Measurements from ENCODE around the gene EXTL1. TPM values are rescaled to one million over a fixed set of nuclear protein-coding genes. Genes with fewer than 3 reads are reported as not detected.

Gene EXTL1
- total and polyA plus RNA-seq, 7 experiments from 2014 or later = 0.14 to 0.32 TPM; not detected in 5

DNA sequence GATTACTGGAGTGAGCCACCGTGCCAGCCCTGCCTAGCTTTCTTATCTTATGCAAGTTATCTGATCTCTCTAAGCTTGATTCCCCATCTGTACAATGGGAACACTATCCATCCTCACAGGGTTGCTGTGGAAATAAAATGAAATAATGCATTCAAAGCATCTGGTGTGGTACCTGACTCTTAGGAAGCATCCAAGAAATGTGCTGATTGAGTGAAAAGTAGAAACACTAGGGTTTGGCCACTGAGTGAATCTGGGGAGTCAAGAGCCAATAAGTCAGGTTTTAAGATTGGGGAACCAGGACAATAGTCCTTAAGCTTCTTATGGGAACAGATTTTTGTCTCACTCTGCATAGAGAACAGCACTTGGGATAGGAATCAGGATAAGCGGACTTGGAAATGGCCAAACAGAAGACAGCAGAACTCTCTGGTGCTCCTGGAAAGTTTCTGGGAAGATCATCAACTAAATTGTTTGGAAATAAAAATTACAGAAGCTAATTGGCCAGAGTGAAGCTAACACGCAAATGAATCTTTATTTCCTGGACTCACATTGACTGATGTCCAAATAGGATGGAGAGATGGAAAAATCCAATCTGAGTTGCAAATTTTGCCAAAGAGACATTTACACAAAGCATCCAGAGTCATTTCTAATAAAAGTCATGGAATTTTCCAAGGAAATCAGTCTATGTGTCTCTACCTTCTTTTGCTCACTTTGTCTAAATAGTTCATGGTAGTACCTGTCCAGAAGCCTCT is 27.0 kb upstream of the EXTL1 start:
- peaks cover 32 to 82% (median 71%) of the 10 kb centered on the region in 7 donors for H3K4me1 Mint-ChIP-seq
- H3K4me3 Mint-ChIP-seq = peak overlapping the region in 2 of 10 donors; percentile 2 to 52
- Histone ChIP-seq H3K27me3 (ENCODE audit: control insufficient read depth in 2 of 2, insufficient read depth in 2 of 2, low read length in 2 of 2) (no peaks in the 10 kb centered on the region), H3K9me3 (ENCODE audit: control insufficient read depth in 2 of 3, low read length in 3 of 3) (no peaks in the 10 kb centered on the region), H3K4me3 (ENCODE audit: low read length) (no peak overlapping the region), H3K27ac (ENCODE audit: low read depth, low read length) (no peak overlapping the region), H3K36me3 (ENCODE audit: control insufficient read depth in 2 of 3, insufficient read depth in 3 of 3, low read length in 3 of 3) (no peaks in the 10 kb centered on the region), H3K4me1 (ENCODE audit: control insufficient read depth in 2 of 2, insufficient read depth in 2 of 2, low read length in 2 of 2) (peaks cover 30 to 44% of the 10 kb centered on the region in 2 donors)
- H3K27me3 Mint-ChIP-seq = no peaks in the 10 kb centered on the region
- intact Hi-C loops (cut with micrococcal nuclease) = loop anchor here (5.0 to 10.0 kb wide), 4 partner anchors 37 to 560 kb away; partner anchors contain the start of genes MACO1 (in 1 of the 2) and MAN1C1 (in 1 of the 2)
- no peak for ATAC-seq
- peak overlapping the region in 6 of 9 donors; percentile 44 to 99 (median 73) for H3K27ac Mint-ChIP-seq
- peaks cover 2 to 7% (median 4%) of the 10 kb centered on the region in 5 donors for H3K36me3 Mint-ChIP-seq
- DNase-seq = no peak
- ChIA-PET POLR2A (interaction anchor here (0.7 to 12.3 kb wide), 7 partner anchors 26 to 135 kb away, joined by 3 to 226 read pairs (median 4); partner anchors contain the start of gene STMN1), CTCF (interaction anchor here (0.6 to 13.0 kb wide), 3 partner anchors 16 to 97 kb away, joined by 3 to 361 read pairs (median 3); partner anchors contain the start of gene STMN1)
- peaks cover 0 to 4% (median 0%) of the 10 kb centered on the region in 11 donors for H3K9me3 Mint-ChIP-seq

DNA sequence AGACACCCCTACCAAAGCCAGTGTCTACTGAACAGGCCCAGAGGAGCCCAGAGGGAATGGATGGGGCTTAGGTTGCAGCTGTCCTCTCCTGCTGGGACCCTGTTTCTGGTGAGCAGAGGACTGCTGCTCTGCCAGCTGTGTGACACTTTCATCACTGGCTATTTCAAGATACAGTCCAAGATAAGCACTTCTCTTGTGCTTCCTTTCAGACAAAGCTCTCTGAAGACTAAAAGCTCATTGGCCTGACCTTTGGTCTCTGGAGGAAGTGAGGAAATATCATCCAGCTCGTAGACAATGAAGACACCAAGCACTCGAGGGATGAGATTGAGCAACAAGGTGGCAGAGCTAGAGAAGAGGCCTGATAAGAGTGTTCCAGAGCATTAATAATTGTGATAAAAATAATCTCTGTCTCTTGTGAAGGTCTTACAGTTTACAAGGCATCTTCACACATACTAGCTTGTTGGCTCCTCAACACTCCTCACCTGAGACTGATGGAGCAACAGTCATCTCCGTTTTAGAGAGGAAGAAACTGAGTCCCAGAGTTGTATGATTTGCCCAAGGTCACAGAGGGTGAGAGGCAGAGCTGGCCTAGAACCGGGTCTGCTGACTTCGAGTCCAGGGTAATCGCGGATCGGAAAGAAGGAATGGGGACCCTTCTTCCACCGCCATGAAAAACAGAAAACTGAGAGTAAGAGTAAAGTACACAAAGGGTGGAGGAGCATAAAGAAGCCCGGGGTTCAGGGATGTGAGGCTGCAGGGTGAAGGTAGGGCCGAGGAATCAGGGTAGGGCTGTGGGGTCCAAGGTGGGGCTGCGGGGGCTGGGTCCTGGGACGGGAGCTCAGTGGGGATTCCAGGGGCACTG is 24.4 kb upstream of the EXTL1 start:
- Histone ChIP-seq H3K27me3 (ENCODE audit: control insufficient read depth in 2 of 2, insufficient read depth in 2 of 2, low read length in 2 of 2) (no peaks in the 10 kb centered on the region), H3K36me3 (ENCODE audit: control insufficient read depth in 2 of 3, insufficient read depth in 3 of 3, low read length in 3 of 3) (no peaks in the 10 kb centered on the region), H3K27ac (ENCODE audit: low read depth, low read length) (peak overlapping the region; percentile 89), H3K4me3 (ENCODE audit: low read length) (peak overlapping the region; percentile 76), H3K9me3 (ENCODE audit: control insufficient read depth in 2 of 3, low read length in 3 of 3) (no peaks in the 10 kb centered on the region), H3K4me1 (ENCODE audit: control insufficient read depth in 2 of 2, insufficient read depth in 2 of 2, low read length in 2 of 2) (peaks cover 16 to 27% of the 10 kb centered on the region in 2 donors)
- Mint-ChIP-seq H3K9me3 (peaks cover 0 to 4% (median 0%) of the 10 kb centered on the region in 11 donors), H3K27me3 (no peaks in the 10 kb centered on the region), H3K27ac (peak overlapping the region; percentile 96 to 99 (median 99)), H3K4me1 (peaks cover 22 to 59% (median 49%) of the 10 kb centered on the region in 7 donors), H3K4me3 (peak overlapping the region; percentile 91 to 99 (median 96)), H3K36me3 (peaks cover 2 to 7% (median 4%) of the 10 kb centered on the region in 5 donors)
- ATAC-seq (no peak), DNase-seq (peak in 2 of 9 donors; percentile 19 to 29)
- CTCF ChIA-PET = interaction anchor here (0.6 to 13.0 kb wide), 22 partner anchors 8 to 1367 kb away, joined by 3 to 361 read pairs (median 4); partner anchors contain the start of genes PAQR7 and STMN1
- intact Hi-C loops (cut with micrococcal nuclease) = loop anchor here (5.0 to 10.0 kb wide), 4 partner anchors 40 to 562 kb away; partner anchors contain the start of genes MACO1 (in 1 of the 2) and MAN1C1 (in 1 of the 2)
- POLR2A ChIA-PET = interaction anchor here (0.9 to 12.3 kb wide), 14 partner anchors 9 to 765 kb away, joined by 3 to 226 read pairs (median 6); partner anchors contain the start of genes AUNIP, MTFR1L, STMN1 and SYF2

DNA sequence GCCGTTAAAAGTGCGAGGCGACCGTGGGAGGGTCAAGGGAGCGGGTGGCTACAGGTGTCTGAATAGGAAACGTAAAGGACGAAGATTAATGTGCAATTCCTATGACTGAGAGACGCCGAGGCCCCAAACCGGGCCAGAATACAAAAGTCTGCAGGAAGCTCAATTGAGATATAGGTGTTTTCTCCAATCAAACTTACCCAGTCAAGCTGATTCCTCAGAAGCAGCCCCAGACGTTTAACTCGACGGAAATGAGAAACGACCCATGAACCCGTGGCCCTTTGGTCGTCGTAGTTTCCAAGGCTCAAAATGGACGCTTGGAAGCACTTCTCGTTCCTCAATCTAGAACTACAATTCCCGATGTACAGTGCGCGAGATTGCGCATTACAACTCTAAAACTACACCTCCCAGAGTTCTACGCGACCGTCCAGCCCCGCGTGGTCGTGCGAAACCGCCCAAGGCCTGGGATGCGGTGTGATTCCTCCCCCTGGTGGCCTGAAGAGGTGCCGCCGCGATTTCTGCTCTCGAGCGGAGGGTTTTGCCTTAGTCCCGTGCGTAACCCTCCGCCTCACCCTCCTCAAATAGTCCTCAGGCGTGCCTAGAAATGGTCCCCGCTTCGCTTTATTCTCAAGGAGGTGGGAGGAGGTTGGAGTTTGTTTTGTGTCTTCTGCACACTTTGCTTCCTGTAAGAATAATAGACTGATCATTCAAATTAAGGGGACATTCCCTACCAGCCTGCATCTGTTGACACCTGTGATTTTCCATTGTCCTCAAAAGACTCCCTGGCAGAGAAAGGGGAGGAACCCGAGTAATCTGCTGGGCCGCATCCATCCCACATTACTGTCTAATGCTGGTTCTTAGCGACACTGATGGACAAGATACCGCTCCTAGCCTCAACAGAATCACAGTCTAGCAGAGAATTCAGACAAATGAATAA is 23.5 kb upstream of the EXTL1 start, which contains the start of gene PAFAH2:
Gene PAFAH2 (minus strand): TSS at position 236 of the 934 bp plus-strand sequence. CDS start 7,247 bp downstream, outside the sequence.
- peaks cover 0 to 4% (median 0%) of the 10 kb centered on the region in 11 donors for H3K9me3 Mint-ChIP-seq

DNA sequence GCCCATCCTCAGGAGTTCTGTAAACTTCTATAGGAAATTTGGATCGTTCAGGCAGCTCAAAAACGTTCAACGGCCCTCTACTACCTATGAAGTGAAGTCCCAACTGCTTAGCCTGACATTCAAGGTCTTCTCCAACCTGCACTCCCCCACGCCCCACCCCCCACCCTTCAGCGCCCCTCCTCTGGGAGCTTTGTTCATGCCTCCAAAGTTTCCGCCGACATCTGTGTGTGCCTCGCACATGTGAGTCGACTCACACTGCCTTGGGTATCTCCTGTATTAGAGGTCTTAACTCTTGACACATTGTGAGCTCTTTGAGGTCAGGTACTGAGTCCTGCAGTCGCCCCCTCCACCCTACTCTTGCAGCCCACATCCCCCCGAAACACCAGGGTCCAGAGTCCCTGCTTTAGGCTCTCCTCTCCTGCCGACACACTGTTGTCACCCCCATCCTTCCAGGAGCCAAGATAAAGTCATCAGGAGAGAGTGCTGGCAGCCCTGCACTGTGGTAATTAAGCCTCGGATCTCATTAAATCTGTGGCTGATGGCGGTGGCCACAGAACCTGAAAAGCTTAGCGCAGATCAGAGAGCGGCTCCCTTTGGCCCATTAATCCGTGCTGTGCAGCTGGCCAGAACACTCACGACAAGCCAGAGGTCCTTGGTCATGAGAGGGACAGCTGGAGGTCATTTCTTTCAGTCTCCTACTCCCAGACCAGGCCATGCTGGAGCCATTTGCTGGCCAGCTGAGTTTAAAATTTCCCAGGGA is 22.4 kb upstream of the EXTL1 start:
- Histone ChIP-seq H3K36me3 (ENCODE audit: control insufficient read depth in 2 of 3, insufficient read depth in 3 of 3, low read length in 3 of 3) (no peaks in the 10 kb centered on the region), H3K27me3 (ENCODE audit: control insufficient read depth in 2 of 2, insufficient read depth in 2 of 2, low read length in 2 of 2) (no peaks in the 10 kb centered on the region), H3K4me1 (ENCODE audit: control insufficient read depth in 2 of 2, insufficient read depth in 2 of 2, low read length in 2 of 2) (peaks cover 7 to 17% of the 10 kb centered on the region in 2 donors), H3K4me3 (ENCODE audit: low read length) (no peak overlapping the region), H3K9me3 (ENCODE audit: control insufficient read depth in 2 of 3, low read length in 3 of 3) (no peaks in the 10 kb centered on the region), H3K27ac (ENCODE audit: low read depth, low read length) (no peak overlapping the region)
- Mint-ChIP-seq H3K9me3 (peaks cover 0 to 4% (median 0%) of the 10 kb centered on the region in 11 donors), H3K27ac (peak overlapping the region in 4 of 9 donors; percentile 33 to 99 (median 99)), H3K4me3 (peak overlapping the region in 2 of 10 donors; percentile 30 to 94), H3K27me3 (peaks cover 0 to 4% (median 0%) of the 10 kb centered on the region in 5 donors), H3K36me3 (no peaks in the 10 kb centered on the region), H3K4me1 (peaks cover 20 to 40% (median 30%) of the 10 kb centered on the region in 7 donors)
- no peak for DNase-seq
- POLR2A ChIA-PET = interaction anchor here (1.0 to 11.0 kb wide), 4 partner anchors 9 to 180 kb away, joined by 3 to 226 read pairs (median 4); partner anchors contain the start of gene STMN1
- CTCF ChIA-PET = interaction anchor here (0.6 to 13.0 kb wide), 2 partner anchors 11 to 101 kb away, joined by 3 to 361 read pairs; partner anchors contain the start of gene STMN1
- intact Hi-C loops (cut with micrococcal nuclease) = loop anchor here (5.0 to 10.0 kb wide), 4 partner anchors 42 to 564 kb away; partner anchors contain the start of genes MACO1 (in 1 of the 2) and MAN1C1 (in 1 of the 2)
- ATAC-seq = no peak

More for the DNA sequence above, 23.5 kb upstream of the EXTL1 start, which contains the start of gene PAFAH2:
- Mint-ChIP-seq H3K36me3 (peaks cover 2 to 5% (median 4%) of the 10 kb centered on the region in 5 donors), H3K4me1 (peaks cover 19 to 50% (median 40%) of the 10 kb centered on the region in 7 donors), H3K27me3 (no peaks in the 10 kb centered on the region), H3K27ac (peak within 1 kb of the TSS; percentile 96 to 99 (median 99)), H3K4me3 (peak within 1 kb of the TSS; percentile 91 to 99 (median 96))
- Histone ChIP-seq H3K27me3 (ENCODE audit: control insufficient read depth in 2 of 2, insufficient read depth in 2 of 2, low read length in 2 of 2) (no peaks in the 10 kb centered on the region), H3K4me3 (ENCODE audit: low read length) (peak within 1 kb of the TSS; percentile 76), H3K4me1 (ENCODE audit: control insufficient read depth in 2 of 2, insufficient read depth in 2 of 2, low read length in 2 of 2) (peaks cover 8 to 18% of the 10 kb centered on the region in 2 donors), H3K36me3 (ENCODE audit: control insufficient read depth in 2 of 3, insufficient read depth in 3 of 3, low read length in 3 of 3) (no peaks in the 10 kb centered on the region), H3K9me3 (ENCODE audit: control insufficient read depth in 2 of 3, low read length in 3 of 3) (no peaks in the 10 kb centered on the region), H3K27ac (ENCODE audit: low read depth, low read length) (peak within 1 kb of the TSS; percentile 89)
- peak; percentile 98 for ATAC-seq
- CTCF ChIA-PET = interaction anchor here (0.6 to 13.0 kb wide), 20 partner anchors 9 to 1367 kb away, joined by 3 to 361 read pairs (median 4); partner anchors contain the start of genes PAQR7 and STMN1
- POLR2A ChIA-PET = interaction anchor here (0.9 to 12.3 kb wide), 16 partner anchors 8 to 766 kb away, joined by 3 to 226 read pairs (median 6); partner anchors contain the start of genes AUNIP, MTFR1L, STMN1 and SYF2
- intact Hi-C loops (cut with micrococcal nuclease) = loop anchor here (1.0 to 10.0 kb wide), 16 partner anchors 8 to 751 kb away; partner anchors contain the start of genes AUNIP (in 2 of the 2), MACO1 (in 2 of the 2), CEP85 (in 1 of the 2) and DHDDS (in 1 of the 2)
- peak; percentile 83 to 99 (median 98) for DNase-seq

Data from naive thymus-derived CD4-positive, alpha-beta T cell (primary cell).